Esophagus (tissue), 2 donors: Measurements from ENCODE around the gene COX19. TPM values are rescaled to one million over a fixed set of nuclear protein-coding genes. Genes with fewer than 3 reads are reported as not detected.

Experiments
- H3K27ac ChIP-seq, 2 donors: one replicate each; pipeline ENCODE4 v1.5.1; 2013; ENCODE audit warnings: low read depth in 2 of 2, mild to moderate bottlenecking in 2 of 2, inconsistent platforms in 1 of 2, low read length in 1 of 2, moderate library complexity in 1 of 2
- H3K27me3 ChIP-seq, 2 donors: one replicate each; pipeline ENCODE4 v1.6.1; 2013; ENCODE audit warnings: low read length in 2 of 2, control low read depth in 1 of 2, mild to moderate bottlenecking in 1 of 2; ENCODE audit not compliant: insufficient read depth in 2 of 2, control insufficient read depth in 1 of 2
- H3K36me3 ChIP-seq, 2 donors: one replicate each; pipeline ENCODE4 v1.6.1; 2013; ENCODE audit warnings: low read length in 1 of 2; ENCODE audit not compliant: control insufficient read depth in 2 of 2, insufficient read depth in 2 of 2
- H3K4me1 ChIP-seq, 2 donors: one replicate each; pipeline ENCODE4 v1.6.1; 2013; ENCODE audit warnings: low read length in 1 of 2; ENCODE audit not compliant: control insufficient read depth in 2 of 2, insufficient read depth in 2 of 2
- H3K4me3 ChIP-seq, 2 donors: one replicate each; pipeline ENCODE4 v1.5.1; 2013; ENCODE audit warnings: low read length in 2 of 2, mild to moderate bottlenecking in 2 of 2, low read depth in 1 of 2, moderate library complexity in 1 of 2
- H3K9me3 ChIP-seq, 2 donors: one replicate each; pipeline ENCODE4 v1.6.1; 2013; ENCODE audit warnings: mild to moderate bottlenecking in 2 of 2, low read depth in 1 of 2, low read length in 1 of 2, moderate library complexity in 1 of 2; ENCODE audit not compliant: control insufficient read depth in 2 of 2, insufficient read depth in 1 of 2
- WGBS, 2 donors: extraction: QIAGEN DNeasy Blood & Tissue Kit; methylation state at CpG; one replicate each; pipeline ENCODE4 v1.1.7; 2013; 5-methylcytosine and 5-hydroxymethylcytosine counted together
- polyA plus RNA-seq, 2 donors: library from polyadenylated mRNA; stranded (reverse); fragments of 200-250 nt; gene quantifications; one replicate each; pipeline ENCODE4 v1.2.3, GENCODE V29; 2013
- donor health status: healthy with polysubstance abuse.
- donor health status: Bipolar disorder and iron deficiency.

Gene COX19
- polyA plus RNA-seq, 2 donors: 4.1 to 5.5 TPM

DNA sequence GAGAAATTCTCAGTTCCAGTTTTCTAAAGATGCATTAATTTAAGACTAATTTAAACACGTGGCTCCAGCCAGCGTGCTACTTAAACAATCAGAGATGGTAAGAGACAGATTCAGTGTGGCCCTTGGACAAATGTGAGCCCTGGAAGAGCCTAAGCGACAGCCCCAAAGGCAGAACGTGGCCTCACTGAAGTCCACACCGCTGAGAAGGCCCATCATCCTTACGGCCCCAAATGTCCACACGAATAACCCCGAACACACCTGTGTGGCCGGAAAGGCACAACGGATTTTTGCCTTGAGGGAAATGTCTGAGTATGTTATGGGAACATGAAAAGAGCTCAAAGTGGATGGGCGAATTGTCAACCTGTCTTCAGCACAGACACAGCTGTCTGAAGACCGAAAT is 3.2 kb downstream of the COX19 start:
- H3K4me1 ChIP-seq: peaks cover 0 to 6% of the 10 kb centered on the region in 2 donors
- H3K9me3 ChIP-seq: no peaks in the 10 kb centered on the region
- no peaks in the 10 kb centered on the region for H3K27me3 ChIP-seq
- no peak overlapping the region for H3K4me3 ChIP-seq
- 89 to 90% methylated on average over 12 of the region's 12 CpGs for WGBS, 2 donors
- H3K36me3 ChIP-seq: peaks cover 8 to 16% of the 10 kb centered on the region in 2 donors
- no peak overlapping the region for H3K27ac ChIP-seq

DNA sequence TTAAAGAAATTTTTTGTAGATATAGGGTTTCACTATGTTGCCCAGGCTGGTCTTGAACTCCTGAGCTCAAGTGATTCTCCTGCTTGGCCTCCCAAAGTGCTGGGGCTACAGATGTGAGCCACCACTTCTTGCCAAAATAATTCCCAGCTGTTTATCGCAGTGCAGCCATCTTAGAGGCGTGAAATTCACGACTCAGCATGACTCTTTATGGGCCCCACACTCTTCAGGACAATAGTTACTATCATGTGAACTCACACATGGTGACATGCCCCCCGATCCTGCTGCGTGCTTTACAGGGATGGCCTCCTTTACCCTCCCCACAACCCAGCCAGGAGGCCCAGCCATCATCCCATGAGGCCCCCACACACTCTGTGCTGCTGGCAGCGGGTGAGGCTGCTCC is 4.6 kb downstream of the COX19 start:
- Histone ChIP-seq H3K27ac (no peak overlapping the region), H3K9me3 (no peaks in the 10 kb centered on the region), H3K4me1 (peaks cover 0 to 4% of the 10 kb centered on the region in 2 donors), H3K36me3 (peaks cover 8 to 16% of the 10 kb centered on the region in 2 donors), H3K4me3 (no peak overlapping the region), H3K27me3 (no peaks in the 10 kb centered on the region)
- 88 to 90% methylated on average over 6 of the region's 6 CpGs for WGBS, 2 donors

DNA sequence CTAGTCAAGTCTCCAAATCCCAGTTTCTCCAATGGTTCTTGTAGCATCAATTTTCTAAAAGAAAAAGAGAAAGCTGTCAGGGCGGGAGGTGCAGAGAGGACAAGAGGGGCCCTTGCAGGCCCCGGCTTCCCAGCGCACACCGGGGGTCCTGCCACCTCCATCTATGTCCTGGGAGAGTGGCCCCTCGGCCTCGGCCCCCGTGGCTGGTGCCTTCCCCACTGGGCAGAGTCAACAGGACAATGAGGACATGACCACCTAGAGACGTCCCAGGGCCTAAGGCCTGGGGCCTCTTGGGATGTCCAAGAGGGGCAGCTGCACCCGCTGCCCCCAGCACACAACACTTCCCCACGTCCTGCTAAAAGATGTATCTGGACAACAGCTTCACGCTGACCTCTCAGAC is 5.9 kb downstream of the COX19 start:
- no peaks in the 10 kb centered on the region for H3K27me3 ChIP-seq
- H3K36me3 ChIP-seq: peaks cover 8 to 16% of the 10 kb centered on the region in 2 donors
- no peak overlapping the region for H3K4me3 ChIP-seq
- no peak overlapping the region for H3K27ac ChIP-seq
- WGBS, 2 donors: 92 to 94% methylated on average over 11 of the region's 11 CpGs
- no peaks in the 10 kb centered on the region for H3K9me3 ChIP-seq
- H3K4me1 ChIP-seq: peaks cover 0 to 6% of the 10 kb centered on the region in 2 donors

DNA sequence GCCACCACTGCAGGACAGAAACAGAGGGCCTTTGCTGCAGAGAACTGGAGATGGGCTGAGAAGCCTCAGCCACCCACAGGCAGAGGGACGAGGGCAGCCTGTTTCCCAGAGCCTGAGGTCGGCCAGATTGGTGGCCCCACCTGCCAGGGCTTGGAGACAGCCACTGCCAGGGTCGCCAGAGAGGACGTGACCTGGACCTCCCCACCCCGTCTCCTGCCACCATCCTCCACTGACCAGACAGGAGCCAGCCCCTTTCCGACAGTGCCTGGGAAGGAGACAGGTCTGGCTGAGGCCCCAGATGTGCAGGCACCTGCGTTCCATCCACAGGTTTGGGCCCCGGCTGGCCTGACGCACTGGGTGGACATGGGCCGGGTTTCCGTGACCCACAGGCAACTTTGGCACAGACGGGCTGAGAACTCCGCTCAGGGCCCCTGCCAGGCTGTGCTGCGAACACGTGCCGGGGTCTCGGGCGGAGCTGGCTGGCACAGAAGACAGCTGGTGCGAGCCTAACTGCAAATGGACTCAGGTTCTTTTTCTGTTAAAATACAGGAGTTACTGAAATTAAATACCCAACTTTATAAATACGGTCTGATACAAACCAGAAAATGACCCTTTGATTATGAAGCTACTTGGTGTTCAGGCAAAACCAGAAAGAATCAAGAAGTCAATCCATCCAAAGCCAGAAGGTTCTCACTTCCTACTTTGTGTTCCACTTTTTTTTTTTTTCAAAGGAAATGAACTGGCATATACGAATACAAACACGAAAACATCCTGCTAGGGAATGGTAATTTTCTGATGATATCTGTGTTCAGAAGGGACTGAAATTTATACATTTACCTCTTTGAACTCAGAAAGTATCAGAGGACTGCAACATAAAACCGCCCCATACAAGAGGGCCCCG is 6.9 kb downstream of the COX19 start:
- Histone ChIP-seq H3K4me3 (no peak overlapping the region), H3K9me3 (no peaks in the 10 kb centered on the region), H3K36me3 (peaks cover 8 to 16% of the 10 kb centered on the region in 2 donors), H3K27me3 (no peaks in the 10 kb centered on the region), H3K4me1 (peaks cover 0 to 8% of the 10 kb centered on the region in 2 donors), H3K27ac (no peak overlapping the region)
- 87 to 90% methylated on average over 21 to 24 of the region's 24 CpGs for WGBS, 2 donors

DNA sequence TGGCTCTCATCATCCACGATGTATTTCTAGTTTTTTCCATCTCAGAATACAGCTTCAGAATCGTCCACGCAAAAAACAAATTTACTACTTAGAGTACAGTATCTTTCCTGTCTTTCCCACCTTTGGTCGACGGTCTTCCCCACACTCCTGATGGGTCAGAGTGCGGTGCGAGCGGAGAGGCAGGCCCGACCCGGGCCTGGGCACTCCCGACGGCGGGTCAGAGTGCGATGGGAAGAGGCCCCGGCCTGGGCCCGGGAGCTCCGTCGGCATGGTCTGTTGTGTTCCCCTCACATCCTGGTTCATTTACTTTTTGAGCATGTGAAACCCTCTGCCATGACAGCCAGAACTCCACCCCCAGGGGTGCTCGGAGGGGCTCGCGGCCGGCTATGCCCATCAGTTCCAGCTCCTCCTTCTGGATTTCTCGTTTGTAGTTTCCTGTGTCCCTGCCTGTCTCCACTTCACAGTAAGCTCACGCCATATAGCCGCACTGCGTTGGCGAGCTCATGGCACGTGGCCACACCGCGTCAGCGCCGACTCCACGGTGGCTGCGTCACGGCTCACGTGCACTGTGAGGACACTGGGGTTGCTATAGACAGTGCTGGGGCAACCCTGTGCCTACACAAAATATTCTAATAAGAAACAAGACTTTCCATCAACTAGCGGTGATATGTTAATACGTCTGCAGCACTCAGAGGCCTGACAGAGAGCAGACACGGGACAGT is 7.8 kb downstream of the COX19 start:
- Histone ChIP-seq H3K4me1 (peaks cover 0 to 8% of the 10 kb centered on the region in 2 donors), H3K36me3 (peaks cover 8 to 16% of the 10 kb centered on the region in 2 donors), H3K4me3 (no peak overlapping the region), H3K27ac (no peak overlapping the region), H3K27me3 (no peaks in the 10 kb centered on the region), H3K9me3 (no peaks in the 10 kb centered on the region)
- 92 to 93% methylated on average over 39 of the region's 39 CpGs for WGBS, 2 donors

DNA sequence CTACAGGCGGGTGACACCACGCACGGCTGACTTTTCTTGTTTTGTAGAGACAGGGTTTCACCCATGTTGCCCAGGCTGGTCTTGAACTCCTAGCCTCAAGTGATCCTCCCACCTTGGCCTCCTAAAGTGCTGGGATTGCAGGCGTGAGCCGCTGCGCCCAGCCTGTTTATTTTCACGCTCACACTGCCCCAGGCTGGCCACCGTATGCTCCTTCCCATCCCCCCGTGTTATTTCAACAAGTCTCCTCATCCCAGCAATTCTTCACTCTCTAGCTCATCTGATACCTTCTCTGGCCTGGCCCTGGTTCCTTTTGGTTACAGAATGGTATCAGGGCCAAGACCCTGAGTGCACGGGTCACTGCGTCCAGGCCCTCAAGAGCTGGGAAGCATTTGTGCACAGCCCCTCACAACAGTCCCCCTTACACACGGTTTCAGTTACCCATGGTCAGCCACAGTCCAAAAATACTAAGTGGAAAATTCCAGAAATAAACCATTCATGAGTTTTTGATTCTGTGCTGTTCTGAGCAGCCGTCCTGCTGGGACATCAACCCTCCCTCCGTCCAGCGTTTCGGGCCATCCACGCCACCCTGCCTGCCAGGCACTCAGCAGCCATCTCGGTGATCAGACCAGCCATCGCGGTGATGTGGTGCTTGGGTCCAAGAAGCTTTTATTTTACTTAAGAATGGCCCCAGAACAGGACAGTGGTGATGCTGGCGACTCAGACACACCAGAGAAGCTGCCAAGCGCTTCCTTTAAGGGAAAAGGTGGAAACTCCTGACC is 8.9 kb downstream of the COX19 start:
- no peak overlapping the region for H3K4me3 ChIP-seq
- H3K9me3 ChIP-seq: no peaks in the 10 kb centered on the region
- H3K27ac ChIP-seq: no peak overlapping the region
- H3K36me3 ChIP-seq: peaks cover 6 to 16% of the 10 kb centered on the region in 2 donors
- WGBS, 2 donors: 78 to 84% methylated on average over 22 of the region's 22 CpGs
- no peaks in the 10 kb centered on the region for H3K27me3 ChIP-seq
- peaks cover 0 to 6% of the 10 kb centered on the region in 2 donors for H3K4me1 ChIP-seq

DNA sequence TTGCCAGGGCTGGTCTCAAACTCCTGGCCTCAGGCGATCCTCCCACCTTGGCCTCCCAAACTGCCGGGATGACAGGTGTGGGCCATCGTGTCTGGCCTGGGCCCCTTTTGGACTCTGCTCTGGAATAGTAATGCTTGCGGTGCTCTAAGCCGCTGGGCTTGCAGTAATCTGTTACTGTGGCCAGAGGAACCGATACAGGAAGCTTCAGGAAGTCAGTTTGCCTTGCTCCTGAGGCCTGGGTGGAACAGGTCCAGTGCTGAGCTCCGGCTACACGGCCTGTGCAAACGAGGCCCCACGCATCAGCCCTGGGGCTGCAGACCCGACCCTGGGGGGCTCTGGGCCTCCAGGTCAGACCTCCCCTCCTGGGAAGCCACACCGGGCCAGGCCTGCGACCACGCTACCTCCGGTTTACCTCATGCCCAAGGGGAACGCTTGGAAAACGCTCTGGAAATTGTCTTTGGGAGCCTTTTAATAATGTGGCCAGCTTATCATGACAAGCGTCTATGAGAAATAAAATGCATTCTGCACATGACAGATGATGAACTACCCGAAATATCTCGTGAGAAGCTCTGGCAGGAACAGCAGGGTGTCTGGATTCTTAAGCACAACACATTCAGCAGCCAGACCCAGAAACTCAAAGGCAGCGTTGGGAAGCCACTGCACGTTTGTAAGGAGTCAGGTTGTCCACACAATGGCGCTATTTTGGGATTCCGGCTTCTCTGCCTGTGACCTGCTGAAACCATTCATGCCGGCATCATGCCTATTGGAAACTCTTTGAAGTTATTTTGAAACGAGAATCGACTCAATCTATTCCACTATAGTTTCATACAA is 10.7 kb downstream of the COX19 start:
- Histone ChIP-seq H3K27ac (peak overlapping the region; percentile 40 to 50), H3K36me3 (peaks cover 6 to 16% of the 10 kb centered on the region in 2 donors), H3K9me3 (peaks cover 0 to 3% of the 10 kb centered on the region in 2 donors), H3K4me3 (no peak overlapping the region), H3K27me3 (no peaks in the 10 kb centered on the region), H3K4me1 (peaks cover 0 to 6% of the 10 kb centered on the region in 2 donors)
- 38 to 42% methylated on average over 27 of the region's 27 CpGs for WGBS, 2 donors

DNA sequence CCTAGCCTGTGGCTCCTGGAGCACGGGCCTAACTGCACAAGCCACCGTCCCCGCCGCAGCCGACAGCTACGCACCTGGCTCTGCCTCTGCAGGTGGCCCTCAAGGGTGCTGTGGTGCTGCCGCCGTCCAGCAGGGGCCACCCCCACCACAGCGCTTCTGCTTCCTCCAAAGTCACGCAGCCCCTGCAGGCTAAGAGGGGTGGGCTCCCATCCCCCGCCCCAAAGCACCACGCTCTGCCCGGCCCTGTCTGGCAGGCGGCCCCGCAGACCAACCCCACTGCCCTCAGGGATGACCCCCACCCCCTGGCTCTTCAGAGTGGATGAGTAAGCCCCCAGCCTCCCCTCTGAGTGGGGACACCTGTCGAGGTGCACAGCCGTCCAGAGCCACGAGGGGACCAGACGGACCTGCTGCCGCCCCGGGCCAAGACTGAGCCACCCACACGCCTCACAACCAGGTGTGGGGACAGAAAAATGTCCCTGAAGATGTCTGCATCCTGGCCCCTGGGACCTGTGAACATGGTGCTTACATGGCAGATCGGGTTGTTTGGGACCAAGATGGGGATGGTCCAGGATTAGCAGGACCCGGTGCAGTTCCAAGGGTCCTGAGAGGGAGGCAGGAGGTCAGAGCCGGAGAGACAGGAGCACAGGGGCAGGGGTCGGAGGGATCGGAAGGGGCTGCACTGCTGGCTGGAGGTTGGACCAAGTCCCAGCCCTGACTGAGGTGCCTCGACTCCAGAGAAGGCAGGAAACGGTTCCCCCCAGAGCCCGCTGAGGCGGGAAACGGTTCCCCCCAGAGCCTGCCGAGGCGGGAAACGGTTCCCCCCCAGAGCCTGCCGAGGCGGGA is 11.9 kb downstream of the COX19 start:
- H3K4me3 ChIP-seq: no peak overlapping the region

More for the DNA sequence above, 11.9 kb downstream of the COX19 start:
- peaks cover 0 to 3% of the 10 kb centered on the region in 2 donors for H3K9me3 ChIP-seq
- 29 to 34% methylated on average over 34 to 37 of the region's 37 CpGs for WGBS, 2 donors
- peaks cover 0 to 6% of the 10 kb centered on the region in 2 donors for H3K4me1 ChIP-seq
- H3K36me3 ChIP-seq: peaks cover 5 to 11% of the 10 kb centered on the region in 2 donors
- no peaks in the 10 kb centered on the region for H3K27me3 ChIP-seq
- no peak overlapping the region for H3K27ac ChIP-seq
